AG08396 (cell line): ENCODE measurements around the gene GRM5.

Source experiments
- DNase-seq: peaks from one replicate; pipeline ENCODE4 v3.0.0; 2012; ENCODE audit warnings: low spot score, mixed read lengths

Gene GRM5

GRCh38 chr11:88697139-88697538 is 368.6 kb downstream of the GRM5 start:
- DNase-seq, result no peak

DNA sequence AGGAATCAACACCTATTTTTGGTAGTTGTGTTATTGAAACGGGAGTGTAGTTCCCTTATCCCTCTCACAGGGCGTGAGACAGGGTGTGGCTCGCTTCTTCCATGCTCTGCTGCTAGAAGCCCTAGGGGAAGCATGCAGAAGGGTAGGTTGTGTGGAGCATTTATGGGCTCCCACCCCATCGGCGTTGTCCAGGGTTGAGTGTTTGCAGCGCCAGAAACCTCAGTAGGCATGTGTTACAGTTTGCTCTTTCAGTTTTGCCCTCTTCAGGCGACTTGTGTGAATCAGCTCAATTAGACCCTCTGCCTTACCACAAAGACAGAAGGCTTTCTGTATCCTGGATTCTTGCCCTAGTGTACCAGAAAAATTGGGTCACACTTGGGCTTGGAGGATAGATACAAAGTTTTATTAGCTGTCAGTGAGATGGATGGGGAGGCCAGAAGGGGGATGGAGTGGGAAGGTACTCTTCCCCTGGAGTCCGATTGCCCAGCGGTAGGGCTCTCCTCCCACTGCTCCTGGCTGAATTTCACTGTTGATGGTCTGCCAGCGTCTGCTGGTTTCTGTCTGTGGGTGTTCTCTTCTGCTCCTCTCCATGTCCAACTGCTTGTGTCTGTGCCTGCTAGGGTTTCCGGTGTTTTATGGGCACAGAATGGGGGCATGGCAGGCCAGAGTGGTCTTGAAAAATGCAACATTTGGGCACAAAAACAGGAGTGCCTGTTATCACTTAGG is 369.9 kb downstream of the GRM5 start:
- no peak for DNase-seq

DNA sequence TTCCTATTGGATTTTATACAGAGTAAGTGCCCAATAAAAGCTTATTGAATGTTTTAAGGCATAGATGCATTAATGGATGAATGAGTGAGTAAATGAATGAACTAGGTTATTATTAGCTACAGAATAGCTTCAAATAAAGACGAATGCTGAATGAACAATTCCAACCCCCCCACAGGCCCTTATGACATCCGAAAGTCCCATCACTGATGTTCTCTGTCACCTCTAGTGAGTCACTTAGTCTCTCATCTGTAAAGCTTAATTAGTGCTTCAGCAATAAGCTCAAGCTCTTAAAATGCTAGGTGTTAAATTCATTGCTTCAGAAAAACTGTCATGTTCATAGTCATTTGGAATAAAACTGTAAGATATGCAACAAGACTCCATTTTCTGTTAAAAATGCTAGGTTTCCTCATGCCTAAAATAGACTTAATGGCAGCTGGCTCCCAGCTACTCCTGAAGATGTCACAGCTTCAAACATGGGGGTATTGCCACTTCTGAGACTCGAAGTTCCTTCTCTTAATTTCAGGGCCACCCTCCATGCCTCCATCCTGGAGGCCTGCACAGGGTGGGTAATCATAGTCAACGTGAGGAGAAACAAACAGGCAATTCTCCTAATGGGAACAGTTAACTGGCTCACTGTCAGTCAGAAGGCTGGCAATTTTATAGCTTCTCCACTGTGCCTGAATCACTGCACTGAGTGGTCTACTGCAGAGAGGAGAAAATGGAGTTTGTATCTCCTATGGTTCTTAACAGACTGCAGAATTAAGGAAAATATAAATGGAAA is 373.3 kb downstream of the GRM5 start:
- DNase-seq, result no peak

- DNase-seq, result no peak
Measured at GRCh38 chr11:88689548-88690240, 376.1 kb downstream of the GRM5 start.

- DNase-seq, result no peak
Measured at GRCh38 chr11:88683024-88683423, 382.8 kb downstream of the GRM5 start.

DNA sequence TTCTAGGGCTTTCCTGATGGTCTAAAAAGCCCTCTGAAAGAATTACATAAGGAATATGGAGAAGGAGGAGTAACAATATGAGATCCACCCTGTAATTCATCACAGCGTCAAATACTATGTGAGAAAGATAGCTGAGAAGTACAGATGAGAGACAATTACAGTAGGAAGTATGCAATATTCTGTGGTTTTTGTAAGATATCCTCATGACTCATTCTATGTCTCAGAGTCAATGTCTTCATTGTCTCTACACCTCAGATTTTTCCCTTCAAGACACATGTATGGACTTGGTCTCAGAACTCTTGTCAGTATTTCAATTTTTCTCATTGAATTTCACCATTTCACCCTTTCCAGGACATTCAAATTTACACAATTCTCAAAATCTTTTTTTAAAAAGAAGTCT is 385.0 kb downstream of the GRM5 start:
- DNase-seq, result no peak

GRCh38 chr11:88666364-88666763 is 399.4 kb downstream of the GRM5 start:
- no peak for DNase-seq

- DNase-seq, result no peak
Measured at GRCh38 chr11:88657076-88657738, 408.6 kb downstream of the GRM5 start.

DNA sequence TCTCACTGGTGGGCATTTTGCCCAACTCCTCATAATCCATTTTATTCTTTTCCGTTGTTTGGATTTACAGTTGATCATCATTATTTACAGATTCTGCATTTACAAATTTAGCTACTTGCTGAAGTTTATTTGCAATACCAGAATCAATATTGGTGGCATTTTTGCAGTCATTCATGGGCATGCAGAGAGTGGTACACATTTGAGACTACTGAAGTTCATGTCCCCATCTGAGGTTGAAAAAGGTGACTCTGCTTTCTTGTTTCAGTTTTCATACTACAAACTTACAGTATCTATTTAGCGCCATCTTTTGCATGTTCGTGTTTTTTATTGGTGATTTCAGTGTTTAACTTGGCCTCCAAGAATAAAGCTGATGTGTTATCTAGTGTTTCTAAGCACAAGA is 409.5 kb downstream of the GRM5 start:
- no peak for DNase-seq

DNA sequence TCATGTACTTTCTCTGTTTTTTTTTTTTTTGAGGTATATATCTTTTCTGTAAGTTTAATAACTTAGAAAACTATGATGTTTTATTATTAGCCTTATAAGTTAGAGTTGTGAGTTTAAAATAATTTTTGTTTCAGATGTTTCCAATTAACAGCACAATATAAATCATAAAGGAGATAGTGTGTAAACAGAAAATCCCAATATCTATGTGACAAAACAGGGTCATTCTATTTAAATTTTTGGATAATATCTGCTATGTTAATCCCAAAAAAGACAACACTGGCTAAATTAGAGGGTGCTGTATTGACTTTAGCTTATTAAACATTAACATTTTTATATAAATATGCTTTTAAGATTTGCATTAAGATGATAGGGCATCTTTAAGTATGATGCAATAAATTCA is 410.1 kb downstream of the GRM5 start:
- DNase-seq, result no peak

DNA sequence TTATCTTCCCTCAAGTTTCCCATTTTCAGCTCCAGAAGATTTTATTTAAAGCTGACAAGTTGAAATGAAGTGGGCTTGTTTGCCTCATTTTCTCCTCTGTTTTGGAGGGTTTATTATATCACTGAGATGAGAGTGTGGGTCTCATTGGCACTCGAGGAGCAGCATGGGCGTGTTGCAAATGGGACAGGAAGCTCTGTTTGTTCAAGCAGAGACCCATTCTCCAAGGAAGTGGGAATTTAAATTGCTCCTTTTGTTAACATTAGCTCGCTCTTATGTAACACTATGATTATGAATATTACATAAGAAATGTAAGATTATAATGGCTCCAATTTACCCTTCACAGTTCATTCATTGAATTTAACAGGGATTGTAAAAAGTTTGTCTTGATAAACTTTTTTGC is 410.6 kb downstream of the GRM5 start:
- DNase-seq, result no peak

- DNase-seq, result no peak
Measured at GRCh38 chr11:88651556-88651955, 414.2 kb downstream of the GRM5 start.

- no peak for DNase-seq
Measured at GRCh38 chr11:88644724-88645123, 421.1 kb downstream of the GRM5 start.

DNA sequence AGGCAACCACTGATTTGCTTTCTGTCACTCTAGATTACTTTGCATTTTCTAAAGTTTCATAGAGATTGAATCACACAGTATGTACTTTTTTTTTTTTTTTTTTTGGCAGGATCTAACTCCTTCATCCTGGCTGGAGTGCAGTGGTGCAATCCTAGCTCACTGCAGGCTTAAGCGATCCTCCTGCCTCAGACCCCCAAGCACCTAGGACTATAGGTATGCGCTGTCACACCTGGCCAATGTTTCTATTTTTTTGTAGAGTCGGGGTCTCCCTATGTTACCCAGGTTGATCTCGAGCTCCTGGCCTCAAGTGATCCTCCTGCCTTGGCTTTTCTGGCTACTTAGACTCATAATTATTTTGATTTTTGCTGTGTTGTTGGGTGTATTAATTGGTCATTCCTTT is 433.6 kb downstream of the GRM5 start:
- DNase-seq, result no peak

GRCh38 chr11:88631497-88631896 is 434.3 kb downstream of the GRM5 start:
- DNase-seq, result no peak

- DNase-seq, result peak; percentile 11
Measured at GRCh38 chr11:88629496-88629895, 436.3 kb downstream of the GRM5 start.

GRCh38 chr11:88626216-88626615 is 439.6 kb downstream of the GRM5 start:
- DNase-seq, result no peak

DNA sequence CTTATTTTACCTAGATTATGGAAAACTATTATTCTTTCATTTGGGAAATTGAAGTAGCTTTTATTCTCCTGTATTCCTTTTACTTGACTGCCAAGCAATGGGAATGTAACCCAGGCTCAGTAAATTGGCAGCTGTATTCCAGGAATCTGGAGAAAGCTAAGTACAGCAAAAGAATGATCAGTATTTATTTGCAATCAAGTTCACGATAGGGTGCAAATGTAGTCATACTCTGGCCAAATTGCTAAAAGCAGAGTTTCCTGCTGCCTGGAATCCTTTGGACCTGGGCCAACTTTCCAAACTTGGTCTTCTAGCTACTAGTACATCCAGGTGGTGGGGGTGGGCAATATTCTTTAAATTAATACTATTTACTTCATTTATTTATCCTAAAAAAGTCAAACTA is 442.3 kb downstream of the GRM5 start:
- DNase-seq, result no peak

GRCh38 chr11:88620568-88621130 is 445.1 kb downstream of the GRM5 start:
- no peak for DNase-seq

DNA sequence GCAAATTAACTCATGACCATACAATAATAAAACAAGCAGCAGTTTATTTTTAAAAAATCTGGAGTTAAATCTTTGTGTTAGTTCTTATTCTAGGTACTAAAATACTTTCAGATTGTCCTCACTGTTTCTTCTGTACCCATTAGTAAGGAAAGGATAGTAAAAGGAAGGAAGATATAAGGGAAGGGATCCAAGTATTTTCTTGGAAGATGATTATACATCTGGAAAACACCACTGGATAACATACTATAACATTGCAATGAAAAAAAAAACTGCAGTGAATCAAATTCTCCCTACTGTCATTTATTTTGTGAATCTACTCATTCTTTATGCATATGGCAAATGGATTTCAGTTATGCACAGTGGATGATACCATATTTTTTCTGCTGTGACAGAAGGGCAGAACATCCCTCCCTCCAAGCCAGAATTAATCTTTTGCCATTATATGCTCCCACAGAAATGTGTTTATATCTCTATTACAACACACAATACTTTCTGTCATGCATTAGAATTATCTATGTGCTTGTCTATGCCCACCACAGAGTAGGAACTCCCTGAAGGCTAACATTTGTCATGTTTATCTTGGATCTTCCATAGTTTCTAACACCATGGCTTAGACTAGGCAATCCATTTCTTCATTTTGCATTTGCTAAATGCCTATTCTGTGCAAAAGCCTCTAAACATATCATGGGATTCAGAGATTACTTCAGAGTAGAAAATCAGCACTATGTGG is 446.0 kb downstream of the GRM5 start:
- no peak for DNase-seq

DNA sequence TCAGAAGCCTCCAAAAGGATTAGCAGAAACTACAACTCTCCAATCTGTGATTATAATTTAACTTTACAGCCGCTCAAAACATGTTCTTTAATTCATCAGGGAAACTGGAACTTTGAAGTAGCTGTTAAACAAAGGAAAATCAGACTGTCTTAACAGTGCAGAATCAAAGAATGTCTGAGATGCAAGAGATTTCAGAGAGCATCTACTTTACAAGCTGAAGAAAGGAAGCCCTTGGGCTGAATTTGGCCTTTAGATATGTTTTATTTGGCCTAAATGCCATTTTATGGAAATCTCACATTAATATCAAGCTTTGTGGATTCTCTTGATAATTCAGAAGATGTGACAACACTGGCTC is 446.7 kb downstream of the GRM5 start:
- DNase-seq, result no peak
